OCI-LY7 (cell line): ENCODE results near the gene ALG6. TPM values are rescaled to one million over a fixed set of nuclear protein-coding genes. Genes with fewer than 3 reads are reported as not detected.
A peak's percentile ranks its signal among the peaks of the same experiment; 100 is the strongest.

Experiments
- BruUV-seq: library from RNA; stranded (reverse); fragments of 400-500 nt; replicated peaks from 2 replicates; lab custom pipeline; 2021; lab: Mats Ljungman, UMichigan
- CTCF ChIA-PET: fragments of 300-600 bp; sonication (Branson Sonifier 250); formaldehyde crosslinking; loops from one replicate; lab custom pipeline; 2022; ENCODE audit warnings: antibody characterized with exemption; ENCODE audit not compliant: unreplicated experiment; lab: Charles Lee
- POLR2A ChIA-PET: fragments of 300-600 bp; sonication (Branson Sonifier 250); formaldehyde crosslinking; loops from one replicate; lab custom pipeline; 2022; ENCODE audit warnings: antibody characterized with exemption; lab: Charles Lee
- DNase-seq: peaks from one replicate; pipeline ENCODE4 v3.0.0-alpha.2; 2015; ENCODE audit warnings: low spot score
- H2AFZ ChIP-seq: fragments of 200-600 bp; sonication (generic), shearing (Covaris generic); 2 replicates; pipeline ENCODE4 v1.6.1; 2014; ENCODE audit warnings: mild to moderate bottlenecking, antibody characterized with exemption, low read length, moderate library complexity
- H3K27ac ChIP-seq: fragments of 200-600 bp; sonication (generic); 2 replicates; pipeline ENCODE4 v1.5.1; 2014; ENCODE audit warnings: mixed run types, low read depth, mild to moderate bottlenecking, moderate library complexity, low read length, inconsistent platforms; ENCODE audit not compliant: poor library complexity, severe bottlenecking
- H3K36me3 ChIP-seq: fragments of 200-600 bp; sonication (generic); 2 replicates; pipeline ENCODE4 v1.6.1; 2014; ENCODE audit warnings: mild to moderate bottlenecking, antibody characterized with exemption, low read length, moderate library complexity, mixed read lengths; ENCODE audit not compliant: insufficient read depth
- H3K4me1 ChIP-seq: fragments of 200-600 bp; sonication (generic); 2 replicates; pipeline ENCODE4 v1.5.1; 2014; ENCODE audit warnings: mild to moderate bottlenecking, low read length; ENCODE audit not compliant: insufficient read depth, poor library complexity, severe bottlenecking
- H3K4me2 ChIP-seq: fragments of 200-600 bp; sonication (generic); 2 replicates; pipeline ENCODE4 v1.6.1; 2014; ENCODE audit warnings: mild to moderate bottlenecking, low read length
- H3K4me3 ChIP-seq: fragments of 200-600 bp; sonication (generic); 2 replicates; pipeline ENCODE4 v1.5.1; 2014; ENCODE audit warnings: mild to moderate bottlenecking, low read depth, low read length; ENCODE audit not compliant: poor library complexity, severe bottlenecking
- H3K79me2 ChIP-seq: fragments of 200-600 bp; sonication (generic); 2 replicates; pipeline ENCODE4 v1.6.1; 2016; ENCODE audit warnings: low read depth, mild to moderate bottlenecking, low read length, moderate library complexity, mixed read lengths; ENCODE audit not compliant: insufficient read depth
- H3K9me2 ChIP-seq: fragments of 200-600 bp; sonication (generic); 2 replicates; pipeline ENCODE4 v1.6.1; 2016; ENCODE audit warnings: mild to moderate bottlenecking, low read length, mixed read lengths; ENCODE audit not compliant: insufficient read depth
- H3K9me3 ChIP-seq: fragments of 200-600 bp; sonication (generic); 2 replicates; pipeline ENCODE4 v1.6.1; 2014; ENCODE audit warnings: mild to moderate bottlenecking, mixed run types, low read length, mixed read lengths
- H4K20me1 ChIP-seq: fragments of 200-600 bp; sonication (generic); 2 replicates; pipeline ENCODE4 v1.6.1; 2014; ENCODE audit warnings: mild to moderate bottlenecking, antibody characterized with exemption, low read length, moderate library complexity, mixed read lengths; ENCODE audit not compliant: insufficient read depth
- CTCF ChIP-seq: fragments of 200-600 bp; sonication (generic); conservative IDR thresholded peaks from 2 replicates; pipeline ENCODE4 v1.5.1; 2014; ENCODE audit warnings: mild to moderate bottlenecking, antibody characterized with exemption, low read length, moderate library complexity, mixed read lengths
- EZH2phosphoT487 ChIP-seq: fragments of 200-600 bp; sonication (generic); IDR thresholded peaks from 2 replicates; pipeline ENCODE4 v1.6.1; 2018; ENCODE audit warnings: low read depth, borderline replicate concordance, mild to moderate bottlenecking, mixed run types, antibody characterized with exemption, low read length, moderate library complexity, mixed read lengths
- intact Hi-C: fragments of 100-400 bp; cut with micrococcal nuclease; formaldehyde crosslinking; loops from one replicate; pipeline ENCODE4 v1.10.0; 2022; ENCODE audit not compliant: unreplicated experiment
- total RNA-seq, 2 experiments: library from RNA; depleted of rRNA in 1 of 2; stranded (reverse); fragments of >200 nt in 1 of 2; shearing (Covaris generic) in 1 of 2; gene quantifications; 2 replicates each; pipeline ENCODE4 v1.2.3, GENCODE V29; 2014 to 2022

ALG6 gene
- total RNA-seq, 2 experiments from 2014 or later, result 29.3 to 34.1 TPM

GRCh38 chr1:63320022-63320721 lies 47.3 kb upstream of the ALG6 start:
- Histone ChIP-seq H4K20me1 (no peaks in the 10 kb centered on the region), H3K27ac (no peak overlapping the region), H3K9me2 (no peaks in the 10 kb centered on the region), H3K4me1 (peaks cover 14% of the 10 kb centered on the region), H3K79me2 (no peaks in the 10 kb centered on the region), H3K9me3 (no peaks in the 10 kb centered on the region), H3K36me3 (no peaks in the 10 kb centered on the region), H2AFZ (no peak overlapping the region), H3K4me3 (no peak overlapping the region), H3K4me2 (no peak overlapping the region)
- no peak for DNase-seq
- POLR2A ChIA-PET, result interaction anchor here (0.6 to 0.7 kb wide), 3 partner anchors 55 to 324 kb away, joined by 3 to 4 read pairs (median 3); no protein-coding TSS in a partner anchor
- no peak for TF ChIP-seq EZH2phosphoT487
- no peak for TF ChIP-seq CTCF
- intact Hi-C loops, result no loop called here
- no TSS peak for BruUV-seq
- CTCF ChIA-PET, result no interaction called here

- intact Hi-C loops, result no loop called here
- Histone ChIP-seq H3K4me3 (peak overlapping the region; percentile 76), H3K9me3 (no peaks in the 10 kb centered on the region), H3K79me2 (no peaks in the 10 kb centered on the region), H4K20me1 (no peaks in the 10 kb centered on the region), H3K36me3 (no peaks in the 10 kb centered on the region), H3K4me1 (peaks cover 14% of the 10 kb centered on the region), H3K27ac (no peak overlapping the region), H3K4me2 (peak overlapping the region; percentile 83; the same call in 1 of the 2 replicates), H2AFZ (peak overlapping the region; percentile 96; the same call in 1 of the 2 replicates), H3K9me2 (no peaks in the 10 kb centered on the region)
- TF ChIP-seq EZH2phosphoT487 (no peak), CTCF (no peak)
- ChIA-PET CTCF (no interaction called here), POLR2A (interaction anchor here (0.6 to 0.7 kb wide), 3 partner anchors 10 to 68 kb away, joined by 3 to 7 read pairs (median 3); no protein-coding TSS in a partner anchor)
- no peak for DNase-seq
- BruUV-seq, result no TSS peak
Observed at GRCh38 chr1:63321066-63321784, 46.2 kb upstream of the ALG6 start.
